Calu3 (cell line): Measurements from ENCODE around the gene GMCL2. TPM values are rescaled to one million over a fixed set of nuclear protein-coding genes. Genes with fewer than 3 reads are reported as not detected.

Source experiments
- BruUV-seq: library from RNA; stranded (reverse); fragments of 400-500 nt; replicated peaks from 2 replicates; lab custom pipeline; 2021; lab: Mats Ljungman, UMichigan
- CTCF ChIA-PET: fragments of 300-600 bp; sonication (Branson Sonifier 250); formaldehyde crosslinking; loops from one replicate; lab custom pipeline; 2022; ENCODE audit warnings: antibody characterized with exemption; lab: Charles Lee
- DNase-seq: peaks from one replicate; pipeline ENCODE4 v3.0.0; 2022
- H3K27ac Mint-ChIP-seq: one replicate; pipeline ENCODE4 v1.8.0; 2022; ENCODE audit warnings: mixed read lengths; ENCODE audit not compliant: unreplicated experiment
- H3K27me3 Mint-ChIP-seq: one replicate; pipeline ENCODE4 v1.8.0; 2022; ENCODE audit warnings: mixed read lengths; ENCODE audit not compliant: unreplicated experiment
- H3K36me3 Mint-ChIP-seq: one replicate; pipeline ENCODE4 v1.8.0; 2022; ENCODE audit warnings: mild to moderate bottlenecking, moderate library complexity, mixed read lengths; ENCODE audit not compliant: insufficient read depth, unreplicated experiment
- H3K4me1 Mint-ChIP-seq: one replicate; pipeline ENCODE4 v1.8.0; 2022; ENCODE audit warnings: mild to moderate bottlenecking, low read depth, mixed read lengths; ENCODE audit not compliant: unreplicated experiment
- H3K4me3 Mint-ChIP-seq: one replicate; pipeline ENCODE4 v1.8.0; 2022; ENCODE audit warnings: mild to moderate bottlenecking, low read depth, moderate library complexity, mixed read lengths; ENCODE audit not compliant: unreplicated experiment
- H3K9me3 Mint-ChIP-seq: one replicate; pipeline ENCODE4 v1.8.0; 2022; ENCODE audit warnings: low read depth, mixed read lengths; ENCODE audit not compliant: unreplicated experiment
- CTCF ChIP-seq: fragments of 200-600 bp; IDR thresholded peaks from one replicate; pipeline ENCODE4 v1.8.0; 2022; ENCODE audit warnings: antibody characterized with exemption; ENCODE audit not compliant: unreplicated experiment
- intact Hi-C: fragments of 100-400 bp; cut with micrococcal nuclease; formaldehyde crosslinking; loops from one replicate; pipeline ENCODE4 v1.10.0; 2022; ENCODE audit not compliant: unreplicated experiment
- total RNA-seq: library from RNA; stranded (reverse); gene quantifications from 2 replicates; pipeline ENCODE4 v1.2.3, GENCODE V29; 2022

Gene GMCL2
- total RNA-seq, 1 experiment from 2014 or later = not detected

GRCh38 chr5:178136990-178137389, 50.2 kb downstream of the GMCL2 start:
- H3K27me3 Mint-ChIP-seq = no peaks in the 10 kb centered on the region
- H3K9me3 Mint-ChIP-seq = no peaks in the 10 kb centered on the region
- no TSS peak for BruUV-seq
- DNase-seq = no peak
- intact Hi-C loops = no loop called here
- H3K27ac Mint-ChIP-seq = no peak overlapping the region
- CTCF ChIA-PET = interaction anchor here (1.3 kb wide), 1 partner anchor 61 kb away, joined by 3 read pairs; no protein-coding TSS in a partner anchor
- no peak for TF ChIP-seq CTCF
- H3K4me1 Mint-ChIP-seq = peaks cover 3% of the 10 kb centered on the region
- no peak overlapping the region for H3K4me3 Mint-ChIP-seq
- peaks cover 46% of the 10 kb centered on the region for H3K36me3 Mint-ChIP-seq

Other genes with a start within 250 kb of the GMCL2 start
- not detected in 2 replicates for gene PROP1, start 191.1 kb downstream of the GMCL2 start, total RNA-seq
- 4.8 and 6.9 TPM in 2 replicates for gene N4BP3, start 73.8 kb downstream of the GMCL2 start, total RNA-seq
- gene RMND5B, start 56.4 kb downstream of the GMCL2 start, total RNA-seq = 50.7 and 56.6 TPM in 2 replicates
- gene NHP2, start 33.5 kb downstream of the GMCL2 start, total RNA-seq = 182 and 193 TPM in 2 replicates
- 306 and 314 TPM in 2 replicates for gene HNRNPAB, start 17.2 kb upstream of the GMCL2 start, total RNA-seq
- gene PHYKPL, start 45.4 kb upstream of the GMCL2 start, total RNA-seq = 87.5 and 96.7 TPM in 2 replicates